Subcutaneous adipose tissue (tissue), 4 donors: Measurements from ENCODE around the gene IRF7. TPM values are rescaled to one million over a fixed set of nuclear protein-coding genes. Genes with fewer than 3 reads are reported as not detected.

Experiments used
- CTCF ChIP-seq: fragments of 450-650 bp; IDR thresholded peaks from one replicate; pipeline ENCODE4 v1.5.1; 2016; ENCODE audit warnings: low read depth, mild to moderate bottlenecking, control low read depth, antibody characterized with exemption, moderate library complexity
- total RNA-seq, 4 donors: library from RNA; depleted of rRNA; stranded (reverse); fragments of >200 nt; gene quantifications; one replicate each; pipeline ENCODE4 v1.1.0, GENCODE V29; 2016

Gene IRF7
- total RNA-seq, 4 donors from 2014 or later: 3.6 to 40.9 (median 17.0) TPM

GRCh38 chr11:645536-645935, 29.8 kb upstream of the IRF7 start:
- TF ChIP-seq CTCF: no peak

GRCh38 chr11:643849-644738, 28.3 kb upstream of the IRF7 start:
- no peak for TF ChIP-seq CTCF

DNA sequence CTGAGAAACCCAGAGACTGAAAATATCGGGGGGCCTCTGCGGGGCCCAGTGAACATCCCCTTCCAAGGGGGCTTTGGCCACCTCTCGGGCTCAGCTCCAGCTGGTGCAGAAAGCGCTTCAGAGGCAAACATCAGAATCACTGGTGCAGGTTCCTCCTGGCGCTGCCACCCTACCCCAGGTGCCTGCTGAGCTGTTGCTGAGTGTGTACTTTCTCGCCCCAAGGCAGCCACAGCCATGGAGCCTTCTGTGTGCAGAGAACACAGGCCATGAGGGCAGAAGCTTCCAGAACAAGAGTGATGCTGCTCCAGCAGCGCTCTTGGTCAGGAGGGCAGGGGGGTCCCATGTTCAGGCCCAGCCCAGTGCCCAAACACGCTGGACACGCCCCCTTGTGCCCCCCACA, 27.6 kb upstream of the IRF7 start:
- no peak for TF ChIP-seq CTCF

DNA sequence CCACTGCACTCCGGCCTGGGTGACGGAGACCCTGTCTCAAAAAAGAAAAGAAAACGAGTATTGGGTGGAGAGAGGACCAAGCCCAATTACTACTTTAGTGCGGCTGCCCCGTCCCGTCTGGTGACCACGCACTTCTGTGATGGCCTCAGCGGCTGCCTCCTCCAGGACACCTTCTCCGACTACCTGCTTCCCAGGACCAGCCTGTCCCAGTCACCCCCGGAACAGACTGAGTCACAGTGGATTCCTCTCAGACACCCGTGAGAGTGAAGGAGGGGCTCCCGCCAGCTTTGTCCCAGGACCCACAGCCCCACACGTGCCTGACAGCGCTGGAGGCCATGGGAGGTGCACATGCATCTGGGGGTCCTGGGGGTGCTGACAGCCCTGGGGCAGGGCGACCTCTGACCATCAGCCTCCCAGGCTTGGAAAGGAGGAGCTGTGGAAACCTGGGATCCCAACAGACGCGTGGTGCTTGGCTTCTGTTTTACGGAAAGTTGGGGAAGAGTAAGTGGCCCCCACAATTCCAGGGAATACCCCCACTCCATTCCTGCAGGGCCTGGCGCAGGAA, 26.1 kb upstream of the IRF7 start:
- TF ChIP-seq CTCF: no peak

DNA sequence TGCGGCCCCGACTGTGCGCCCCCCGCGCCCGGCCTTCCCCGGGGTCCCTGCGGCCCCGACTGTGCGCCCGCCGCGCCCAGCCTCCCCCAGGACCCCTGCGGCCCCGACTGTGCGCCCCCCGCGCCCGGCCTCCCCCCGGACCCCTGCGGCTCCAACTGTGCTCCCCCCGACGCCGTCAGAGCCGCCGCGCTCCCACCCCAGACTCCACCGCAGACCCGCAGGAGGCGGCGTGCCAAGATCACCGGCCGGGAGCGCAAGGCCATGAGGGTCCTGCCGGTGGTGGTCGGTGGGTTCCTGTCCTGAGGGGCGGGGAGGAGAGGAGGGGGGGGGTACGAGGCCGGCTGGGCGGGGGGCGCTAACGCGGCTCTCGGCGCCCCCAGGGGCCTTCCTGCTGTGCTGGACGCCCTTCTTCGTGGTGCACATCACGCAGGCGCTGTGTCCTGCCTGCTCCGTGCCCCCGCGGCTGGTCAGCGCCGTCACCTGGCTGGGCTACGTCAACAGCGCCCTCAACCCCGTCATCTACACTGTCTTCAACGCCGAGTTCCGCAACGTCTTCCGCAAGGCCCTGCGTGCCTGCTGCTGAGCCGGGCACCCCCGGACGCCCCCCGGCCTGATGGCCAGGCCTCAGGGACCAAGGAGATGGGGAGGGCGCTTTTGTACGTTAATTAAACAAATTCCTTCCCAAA, 24.4 kb upstream of the IRF7 start:
- no peak for TF ChIP-seq CTCF

- TF ChIP-seq CTCF: no peak
Observed at GRCh38 chr11:639332-639955, 23.7 kb upstream of the IRF7 start.
